ENCODE data around the gene ZNF616. TPM values are rescaled to one million over a fixed set of nuclear protein-coding genes. Genes with fewer than 3 reads are reported as not detected.

Gene ZNF616
- total RNA-seq, 1 experiment from 2014 or later, result 7.1 TPM

- no TSS peak for BruUV-seq (replicated peaks)
- Mint-ChIP-seq H3K9me3 (ENCODE audit: unreplicated experiment) (no peaks in the 10 kb centered on the region), H3K4me1 (ENCODE audit: low read depth, unreplicated experiment) (peaks cover 18% of the 10 kb centered on the region), H3K4me3 (ENCODE audit: unreplicated experiment) (no peak overlapping the region), H3K27me3 (ENCODE audit: insufficient read depth, unreplicated experiment) (no peaks in the 10 kb centered on the region), H3K36me3 (ENCODE audit: insufficient read depth, unreplicated experiment) (peaks cover 35% of the 10 kb centered on the region), H3K27ac (ENCODE audit: unreplicated experiment) (no peak overlapping the region)
- peaks cover 9% of the 10 kb centered on the region for H3K4me1 ChIP-seq
- ChIA-PET CTCF (no interaction called here), POLR2A (no interaction called here)
- H3K9me3 ChIP-seq, result no peaks in the 10 kb centered on the region; the same call in 1 of the 2 replicates
- DNase-seq, result no peak
- intact Hi-C loops (cut with micrococcal nuclease; ENCODE audit: unreplicated experiment), result loop anchor here (5.0 kb wide), 1 partner anchor 50 kb away; no protein-coding TSS in a partner anchor
- no peaks in the 10 kb centered on the region for H3K27me3 ChIP-seq (replicated peaks; ENCODE audit: control insufficient read depth, insufficient read depth, low read length)
- no peaks in the 10 kb centered on the region for H3K36me3 ChIP-seq (ENCODE audit: control insufficient read depth, insufficient read depth, low read length)
- no peak overlapping the region for H3K4me3 ChIP-seq (ENCODE audit: low read depth, low read length)
- TF ChIP-seq CTCF (IDR thresholded peaks at IDR 0.05; ENCODE audit: insufficient read depth in 1 of 2, low read depth in 1 of 2, low read length in 1 of 2, severe bottlenecking in 1 of 2, unreplicated experiment in 1 of 2), result no peak
Measured at GRCh38 chr19:52187407-52187806, 47.7 kb upstream of the ZNF616 start.

- intact Hi-C loops (cut with micrococcal nuclease; ENCODE audit: unreplicated experiment), result no loop called here
- Mint-ChIP-seq H3K27me3 (ENCODE audit: insufficient read depth, unreplicated experiment) (no peaks in the 10 kb centered on the region), H3K27ac (ENCODE audit: unreplicated experiment) (no peak overlapping the region), H3K36me3 (ENCODE audit: insufficient read depth, unreplicated experiment) (peaks cover under 1% of the 10 kb centered on the region), H3K4me1 (ENCODE audit: low read depth, unreplicated experiment) (peaks cover 9% of the 10 kb centered on the region), H3K9me3 (ENCODE audit: unreplicated experiment) (peaks cover 33% of the 10 kb centered on the region), H3K4me3 (ENCODE audit: unreplicated experiment) (peak overlapping the region; percentile 35)
- peaks cover 47% of the 10 kb centered on the region for H3K9me3 ChIP-seq
- DNase-seq, result peak; percentile 39 to 42
- H3K4me3 ChIP-seq (ENCODE audit: low read depth, low read length), result no peak overlapping the region
- no peaks in the 10 kb centered on the region for H3K27me3 ChIP-seq (replicated peaks; ENCODE audit: control insufficient read depth, insufficient read depth, low read length)
- no TSS peak for BruUV-seq (replicated peaks)
- no peaks in the 10 kb centered on the region for H3K36me3 ChIP-seq (ENCODE audit: control insufficient read depth, insufficient read depth, low read length)
- CTCF ChIA-PET, result no interaction called here
- POLR2A ChIA-PET, result interaction anchor here (1.2 kb wide), 1 partner anchor 13 kb away, joined by 25 read pairs; the partner anchor contains the start of gene PPP2R1A
- H3K4me1 ChIP-seq, result peaks cover 10% of the 10 kb centered on the region
- no peak for TF ChIP-seq CTCF (IDR thresholded peaks at IDR 0.05; ENCODE audit: insufficient read depth in 1 of 2, low read depth in 1 of 2, low read length in 1 of 2, severe bottlenecking in 1 of 2, unreplicated experiment in 1 of 2)
Measured at GRCh38 chr19:52176574-52176973, 36.8 kb upstream of the ZNF616 start.

- Mint-ChIP-seq H3K36me3 (ENCODE audit: insufficient read depth, unreplicated experiment) (peaks cover 18% of the 10 kb centered on the region), H3K4me3 (ENCODE audit: unreplicated experiment) (peak overlapping the region; percentile 98), H3K27me3 (ENCODE audit: insufficient read depth, unreplicated experiment) (no peaks in the 10 kb centered on the region), H3K4me1 (ENCODE audit: low read depth, unreplicated experiment) (peaks cover 21% of the 10 kb centered on the region), H3K9me3 (ENCODE audit: unreplicated experiment) (peaks cover 21% of the 10 kb centered on the region), H3K27ac (ENCODE audit: unreplicated experiment) (no peak overlapping the region)
- intact Hi-C loops (cut with micrococcal nuclease; ENCODE audit: unreplicated experiment), result no loop called here
- Histone ChIP-seq H3K36me3 (ENCODE audit: control insufficient read depth, insufficient read depth, low read length) (peaks cover 3% of the 10 kb centered on the region; the same call in 1 of the 2 replicates), H3K27me3 (replicated peaks; ENCODE audit: control insufficient read depth, insufficient read depth, low read length) (no peaks in the 10 kb centered on the region), H3K4me1 (peaks cover 10% of the 10 kb centered on the region), H3K4me3 (ENCODE audit: low read depth, low read length) (no peak overlapping the region), H3K9me3 (peaks cover 25% of the 10 kb centered on the region)
- BruUV-seq (replicated peaks), result no TSS peak
- ChIA-PET CTCF (no interaction called here), POLR2A (no interaction called here)
- no peak for DNase-seq
- no peak for TF ChIP-seq CTCF (IDR thresholded peaks at IDR 0.05; ENCODE audit: insufficient read depth in 1 of 2, low read depth in 1 of 2, low read length in 1 of 2, severe bottlenecking in 1 of 2, unreplicated experiment in 1 of 2)
Measured at GRCh38 chr19:52172347-52172746, 32.6 kb upstream of the ZNF616 start.
